Endothelial cell (in vitro differentiated cells): ENCODE measurements around the gene WDR62. TPM values are rescaled to one million over a fixed set of nuclear protein-coding genes. Genes with fewer than 3 reads are reported as not detected.

ENCODE experiments used
- DNase-seq: peaks from one replicate; pipeline ENCODE4 v3.0.0; 2021; ENCODE audit warnings: low spot score
- H3K27ac Mint-ChIP-seq: one replicate; pipeline ENCODE4 v1.8.0; 2021; ENCODE audit warnings: mixed read lengths, inconsistent platforms; ENCODE audit not compliant: unreplicated experiment
- H3K27me3 Mint-ChIP-seq: one replicate; pipeline ENCODE4 v1.8.0; 2021; ENCODE audit warnings: mild to moderate bottlenecking, moderate library complexity, mixed read lengths, inconsistent platforms; ENCODE audit not compliant: unreplicated experiment
- H3K36me3 Mint-ChIP-seq: one replicate; pipeline ENCODE4 v1.8.0; 2021; ENCODE audit warnings: mild to moderate bottlenecking, low read depth, mixed read lengths, inconsistent platforms; ENCODE audit not compliant: unreplicated experiment
- H3K4me1 Mint-ChIP-seq: one replicate; pipeline ENCODE4 v1.8.0; 2021; ENCODE audit warnings: mild to moderate bottlenecking, mixed read lengths, inconsistent platforms; ENCODE audit not compliant: unreplicated experiment
- H3K4me3 Mint-ChIP-seq: one replicate; pipeline ENCODE4 v1.8.0; 2021; ENCODE audit warnings: mild to moderate bottlenecking, mixed read lengths, inconsistent platforms; ENCODE audit not compliant: unreplicated experiment
- H3K9me3 Mint-ChIP-seq: one replicate; pipeline ENCODE4 v1.8.0; 2021; ENCODE audit warnings: mixed read lengths, inconsistent platforms; ENCODE audit not compliant: unreplicated experiment
- total RNA-seq: library from RNA; stranded (reverse); fragmentation: NEBNext Ultra II Directional; extraction: Animal tissue kit (Norgen Biotek cat#: 25700); gene quantifications from one replicate; pipeline ENCODE4 v1.2.1, GENCODE V29; 2021; ENCODE audit not compliant: unreplicated experiment
- TF ChIP-seq, protein P1 (sequence below): fragments of 200-600 bp; sonication (generic); IDR thresholded peaks from one replicate; pipeline ENCODE4 v1.5.0; 2021; ENCODE audit warnings: antibody characterized with exemption; ENCODE audit not compliant: unreplicated experiment

WDR62 gene
- total RNA-seq, 1 donor from 2014 or later, result 8.5 TPM

DNA sequence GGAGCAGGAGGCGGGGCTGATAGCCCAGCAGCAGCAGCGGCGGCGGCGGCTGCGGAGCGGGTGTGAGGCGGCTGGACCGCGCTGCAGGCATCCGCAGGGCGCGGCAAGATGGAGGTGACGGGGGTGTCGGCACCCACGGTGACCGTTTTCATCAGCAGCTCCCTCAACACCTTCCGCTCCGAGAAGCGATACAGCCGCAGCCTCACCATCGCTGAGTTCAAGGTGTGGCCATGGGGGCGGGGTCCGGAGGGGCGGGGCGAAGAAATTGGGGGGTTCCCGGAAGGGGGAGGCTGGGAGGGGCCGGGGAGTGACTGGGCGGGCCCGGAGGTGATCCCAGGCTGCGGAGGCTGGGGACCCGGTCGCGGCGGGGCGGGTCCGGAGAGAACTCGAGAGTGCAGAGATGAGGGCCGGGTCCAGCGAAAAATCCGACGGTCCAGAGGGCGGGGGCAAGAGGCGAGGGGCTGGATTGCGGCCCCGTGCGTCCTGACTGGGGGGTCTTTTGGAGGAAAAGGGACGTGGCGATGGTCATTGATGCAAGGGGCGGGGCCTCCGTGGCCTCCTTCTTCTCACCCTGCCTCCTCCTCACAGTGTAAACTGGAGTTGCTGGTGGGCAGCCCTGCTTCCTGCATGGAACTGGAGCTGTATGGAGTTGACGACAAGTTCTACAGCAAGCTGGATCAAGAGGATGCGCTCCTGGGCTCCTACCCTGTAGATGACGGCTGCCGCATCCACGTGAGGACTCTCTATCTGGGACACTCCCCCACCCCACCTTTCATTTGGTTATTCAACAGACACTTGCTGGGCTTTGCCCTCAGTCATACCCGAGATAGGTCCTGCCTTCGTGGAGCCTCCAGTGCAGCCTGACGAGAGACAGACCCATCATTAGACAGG is 61.0 kb downstream of the WDR62 start, which contains the start of gene TBCB:
Gene TBCB, plus strand, starts transcription at position 16 of the 891 bp plus-strand sequence. Its CDS starts 93 bp downstream, at position 109.
- Mint-ChIP-seq H3K9me3 (no peaks in the 10 kb centered on the region), H3K27ac (peak within 1 kb of the TSS; percentile 92), H3K4me1 (peaks cover 24% of the 10 kb centered on the region), H3K27me3 (peaks cover 28% of the 10 kb centered on the region), H3K36me3 (peaks cover 27% of the 10 kb centered on the region), H3K4me3 (peak within 1 kb of the TSS; percentile 98)
- peak; percentile 39 for DNase-seq
- TF ChIP-seq, protein P1, sequence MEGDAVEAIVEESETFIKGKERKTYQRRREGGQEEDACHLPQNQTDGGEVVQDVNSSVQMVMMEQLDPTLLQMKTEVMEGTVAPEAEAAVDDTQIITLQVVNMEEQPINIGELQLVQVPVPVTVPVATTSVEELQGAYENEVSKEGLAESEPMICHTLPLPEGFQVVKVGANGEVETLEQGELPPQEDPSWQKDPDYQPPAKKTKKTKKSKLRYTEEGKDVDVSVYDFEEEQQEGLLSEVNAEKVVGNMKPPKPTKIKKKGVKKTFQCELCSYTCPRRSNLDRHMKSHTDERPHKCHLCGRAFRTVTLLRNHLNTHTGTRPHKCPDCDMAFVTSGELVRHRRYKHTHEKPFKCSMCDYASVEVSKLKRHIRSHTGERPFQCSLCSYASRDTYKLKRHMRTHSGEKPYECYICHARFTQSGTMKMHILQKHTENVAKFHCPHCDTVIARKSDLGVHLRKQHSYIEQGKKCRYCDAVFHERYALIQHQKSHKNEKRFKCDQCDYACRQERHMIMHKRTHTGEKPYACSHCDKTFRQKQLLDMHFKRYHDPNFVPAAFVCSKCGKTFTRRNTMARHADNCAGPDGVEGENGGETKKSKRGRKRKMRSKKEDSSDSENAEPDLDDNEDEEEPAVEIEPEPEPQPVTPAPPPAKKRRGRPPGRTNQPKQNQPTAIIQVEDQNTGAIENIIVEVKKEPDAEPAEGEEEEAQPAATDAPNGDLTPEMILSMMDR, result no peak

- no peaks in the 10 kb centered on the region for H3K9me3 Mint-ChIP-seq
- H3K27me3 Mint-ChIP-seq, result peaks cover 28% of the 10 kb centered on the region
- peak overlapping the region; percentile 98 for H3K4me3 Mint-ChIP-seq
- H3K27ac Mint-ChIP-seq, result no peak overlapping the region
- peaks cover 24% of the 10 kb centered on the region for H3K4me1 Mint-ChIP-seq
- H3K36me3 Mint-ChIP-seq, result peaks cover 31% of the 10 kb centered on the region
- TF ChIP-seq, protein P1, result no peak
- DNase-seq, result no peak
Observed at GRCh38 chr19:36116344-36116637, 61.6 kb downstream of the WDR62 start.

GRCh38 chr19:36120092-36120983 is 65.6 kb downstream of the WDR62 start:
- DNase-seq, result no peak
- peaks cover 16% of the 10 kb centered on the region for H3K27me3 Mint-ChIP-seq
- TF ChIP-seq, protein P1, result no peak
- no peak overlapping the region for H3K4me3 Mint-ChIP-seq
- peaks cover 35% of the 10 kb centered on the region for H3K36me3 Mint-ChIP-seq
- peak overlapping the region; percentile 62 for H3K27ac Mint-ChIP-seq
- no peaks in the 10 kb centered on the region for H3K9me3 Mint-ChIP-seq
- peaks cover 11% of the 10 kb centered on the region for H3K4me1 Mint-ChIP-seq

- Mint-ChIP-seq H3K4me3 (no peak overlapping the region), H3K4me1 (peaks cover 11% of the 10 kb centered on the region), H3K36me3 (peaks cover 41% of the 10 kb centered on the region), H3K27me3 (peaks cover 17% of the 10 kb centered on the region), H3K27ac (no peak overlapping the region), H3K9me3 (no peaks in the 10 kb centered on the region)
- TF ChIP-seq, protein P1, result no peak
- DNase-seq, result no peak
Observed at GRCh38 chr19:36120984-36121358, 66.3 kb downstream of the WDR62 start.
